WTC11 (cell line): ENCODE results near the gene NEDD4.

ENCODE experiments used
- CDX4 ChIP-seq: fragments of 250-450 bp; sonication (Bioruptor Pico); IDR thresholded peaks from 2 replicates; pipeline ENCODE4 v1.9.0; 2021; ENCODE audit warnings: moderate library complexity, mild to moderate bottlenecking, inconsistent platforms, borderline replicate concordance
- CREB1 ChIP-seq: sonication (generic); formaldehyde crosslinking; IDR thresholded peaks from 2 replicates; pipeline ENCODE4 v1.8.0; 2023; ENCODE audit warnings: mild to moderate bottlenecking, missing genetic modification reagents
- CTCF ChIP-seq: fragments of 200-600 bp; IDR thresholded peaks from 2 replicates; pipeline ENCODE4 v1.8.0; 2022; ENCODE audit warnings: antibody characterized with exemption
- E2F5 ChIP-seq: sonication (generic); formaldehyde crosslinking; IDR thresholded peaks from 2 replicates; pipeline ENCODE4 v1.8.1; 2022; ENCODE audit warnings: mild to moderate bottlenecking, moderate library complexity, missing genetic modification reagents
- PRDM15 ChIP-seq: sonication (generic); formaldehyde crosslinking; IDR thresholded peaks from 2 replicates; pipeline ENCODE4 v1.8.0; 2022; ENCODE audit warnings: missing genetic modification reagents
- TP53 ChIP-seq: sonication (generic); formaldehyde crosslinking; IDR thresholded peaks from 2 replicates; pipeline ENCODE4 v1.8.1; 2023; ENCODE audit warnings: mild to moderate bottlenecking, missing genetic modification reagents

- TF ChIP-seq TP53 (CRISPR knock-in tag) (no peak), CREB1 (no peak), E2F5 (CRISPR knock-in tag) (no peak), CDX4 (no peak), CTCF (peak; percentile 91), PRDM15 (CRISPR knock-in tag) (no peak)
These were observed 147.2 kb downstream of the NEDD4 start for GRCh38 chr15:55846116-55846707.
